Measurements from ENCODE around the gene TMEM176A. TPM values are rescaled to one million over a fixed set of nuclear protein-coding genes. Genes with fewer than 3 reads are reported as not detected.

The TMEM176A gene
- total RNA-seq, 1 donor from 2014 or later: 68.1 TPM

DNA sequence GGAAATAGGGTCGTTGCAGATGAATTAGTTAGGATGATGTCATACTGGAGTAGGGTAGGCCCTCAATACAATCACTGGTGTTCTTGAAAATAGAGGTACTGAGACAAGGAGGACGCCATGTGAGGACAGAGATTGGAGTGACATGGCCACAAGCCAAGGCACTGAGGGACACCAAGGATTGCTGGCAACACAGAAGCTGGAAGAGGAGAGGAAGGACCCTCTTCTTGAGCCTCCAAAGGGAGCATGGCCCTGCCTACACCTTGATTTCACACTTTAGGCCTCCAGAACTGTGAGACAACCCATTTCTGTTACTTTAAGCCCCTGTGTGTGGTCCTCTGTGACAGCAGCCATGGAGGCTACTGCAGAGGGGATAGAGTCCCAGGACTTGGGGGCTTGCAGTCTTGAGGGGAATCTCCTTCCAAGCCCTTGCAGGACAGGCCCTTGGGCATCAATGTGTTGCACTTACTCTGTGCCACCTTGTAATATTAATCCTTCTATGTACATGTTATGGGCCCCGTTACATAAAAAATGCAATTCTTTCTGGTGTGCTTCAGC, 48.1 kb downstream of the TMEM176A start:
- no peak for DNase-seq (ENCODE audit: low spot score)

DNA sequence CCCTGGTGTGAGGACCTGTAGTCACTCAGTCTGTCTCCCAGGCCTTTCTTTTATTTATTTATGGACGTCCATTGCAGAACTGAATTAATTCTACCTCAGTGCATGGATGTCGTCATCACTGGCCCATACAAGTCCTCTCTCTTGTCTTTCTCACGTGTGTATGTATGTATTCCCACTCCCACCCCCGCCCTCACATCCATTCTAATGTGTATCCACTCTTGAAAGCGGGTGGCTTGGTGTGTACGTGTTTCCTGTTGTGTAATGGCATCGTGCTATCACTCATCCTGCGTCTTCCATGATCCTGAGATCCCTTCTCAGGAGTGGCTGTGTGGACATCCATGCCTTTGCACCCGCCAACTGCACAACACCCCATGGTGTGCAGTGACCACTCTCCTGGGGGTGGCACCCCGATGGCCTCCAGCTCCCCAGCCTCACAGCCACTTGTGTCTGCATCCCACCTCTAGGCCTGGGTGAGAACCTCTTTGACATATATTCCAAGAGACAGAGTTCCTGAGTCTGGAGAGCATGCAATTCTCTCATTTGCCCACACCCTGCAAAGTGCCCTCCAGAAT, 48.7 kb downstream of the TMEM176A start:
- no peak for DNase-seq (ENCODE audit: low spot score)

DNA sequence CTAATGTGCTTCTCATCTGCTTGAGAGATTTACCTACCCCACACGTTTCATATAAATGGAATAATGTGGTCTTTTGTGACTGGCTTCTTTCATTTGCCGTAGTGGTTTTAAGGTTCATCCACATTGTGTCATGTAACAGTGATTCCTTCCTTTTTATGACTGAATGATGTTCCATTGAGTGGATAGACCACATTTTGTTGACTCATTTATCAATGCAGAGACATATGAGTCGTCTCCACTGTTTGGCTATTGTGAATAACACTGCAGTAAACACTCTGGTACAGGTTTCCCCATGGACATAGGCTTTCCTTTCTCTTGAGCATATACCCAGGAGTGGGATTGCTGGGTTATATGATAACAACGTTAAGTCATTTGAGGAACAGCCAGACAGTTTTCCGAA, 49.7 kb downstream of the TMEM176A start:
- DNase-seq (ENCODE audit: low spot score): no peak

DNA sequence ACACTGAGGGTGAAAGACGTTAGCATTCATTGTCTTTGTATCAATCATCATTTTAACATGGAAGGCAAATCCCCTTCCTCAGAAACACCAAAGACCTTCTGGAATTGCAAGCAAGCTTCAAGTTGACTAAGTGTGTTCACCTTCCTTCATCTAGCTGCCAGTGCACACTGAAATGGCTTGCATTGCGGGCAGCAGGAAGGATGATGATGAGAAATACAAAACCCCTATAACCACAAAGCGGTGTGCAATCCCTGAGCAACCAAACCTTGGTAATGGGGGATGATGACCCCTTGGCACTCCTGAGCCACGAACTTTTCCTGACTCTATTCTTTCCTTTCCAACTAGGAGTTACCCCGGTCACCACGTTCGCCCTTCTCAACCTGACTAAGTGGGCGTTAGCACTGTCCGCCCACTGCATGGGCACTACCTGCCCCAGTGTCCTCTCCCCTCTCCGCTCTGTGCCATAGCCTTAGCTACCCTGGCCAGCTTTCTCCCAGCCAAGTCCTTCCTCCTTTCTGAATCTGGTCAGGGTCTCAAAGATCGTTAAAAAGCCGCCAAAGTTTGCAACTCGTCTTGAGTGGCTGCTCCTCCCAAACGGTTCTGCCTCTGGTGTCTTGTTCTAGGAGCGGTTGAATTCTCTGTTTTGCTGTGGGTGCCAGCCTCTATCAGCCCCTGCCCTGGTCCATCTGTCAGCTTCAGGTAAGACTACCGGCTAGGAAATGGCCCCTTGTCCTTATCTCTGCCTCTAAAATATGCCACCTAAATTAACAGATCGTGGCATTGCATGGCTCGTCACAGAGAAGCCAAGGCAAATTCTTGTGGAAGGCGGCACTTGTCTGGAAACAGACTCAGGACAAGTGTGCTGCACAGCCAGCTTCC, 51.2 kb downstream of the TMEM176A start:
- no peak for DNase-seq (ENCODE audit: low spot score)

DNA sequence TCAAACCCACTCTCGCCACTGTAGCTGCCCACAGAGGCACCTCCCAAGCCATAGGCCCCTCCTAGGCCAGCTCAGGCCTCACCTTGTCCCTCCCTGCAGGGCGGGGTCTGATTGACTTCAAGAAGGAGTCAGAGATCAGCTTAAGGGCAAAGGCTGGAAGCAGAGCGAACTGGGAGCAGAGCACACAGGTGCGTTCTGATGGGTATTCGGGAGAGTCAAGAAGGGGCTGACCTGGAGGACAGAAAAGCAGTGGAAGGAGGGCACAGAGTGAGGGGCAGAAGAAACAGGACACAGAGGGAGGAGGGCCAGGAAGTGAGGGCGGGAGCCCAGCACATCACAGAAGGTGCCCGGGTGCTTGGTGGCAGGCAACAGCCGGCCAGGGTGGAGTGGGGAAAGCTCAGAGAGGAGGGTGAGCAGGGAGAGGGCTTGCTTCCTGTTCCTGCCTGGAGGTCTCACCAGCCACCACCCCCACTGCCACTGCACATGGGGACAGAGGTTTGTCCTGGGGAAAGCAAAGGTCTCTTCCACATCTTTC, 51.9 kb downstream of the TMEM176A start, which contains the start of gene AOC1:
Gene AOC1 (plus strand): TSS at position 147 of the 535 bp plus-strand sequence. CDS start 3,954 bp downstream, outside the sequence.
- DNase-seq (ENCODE audit: low spot score): no peak

DNA sequence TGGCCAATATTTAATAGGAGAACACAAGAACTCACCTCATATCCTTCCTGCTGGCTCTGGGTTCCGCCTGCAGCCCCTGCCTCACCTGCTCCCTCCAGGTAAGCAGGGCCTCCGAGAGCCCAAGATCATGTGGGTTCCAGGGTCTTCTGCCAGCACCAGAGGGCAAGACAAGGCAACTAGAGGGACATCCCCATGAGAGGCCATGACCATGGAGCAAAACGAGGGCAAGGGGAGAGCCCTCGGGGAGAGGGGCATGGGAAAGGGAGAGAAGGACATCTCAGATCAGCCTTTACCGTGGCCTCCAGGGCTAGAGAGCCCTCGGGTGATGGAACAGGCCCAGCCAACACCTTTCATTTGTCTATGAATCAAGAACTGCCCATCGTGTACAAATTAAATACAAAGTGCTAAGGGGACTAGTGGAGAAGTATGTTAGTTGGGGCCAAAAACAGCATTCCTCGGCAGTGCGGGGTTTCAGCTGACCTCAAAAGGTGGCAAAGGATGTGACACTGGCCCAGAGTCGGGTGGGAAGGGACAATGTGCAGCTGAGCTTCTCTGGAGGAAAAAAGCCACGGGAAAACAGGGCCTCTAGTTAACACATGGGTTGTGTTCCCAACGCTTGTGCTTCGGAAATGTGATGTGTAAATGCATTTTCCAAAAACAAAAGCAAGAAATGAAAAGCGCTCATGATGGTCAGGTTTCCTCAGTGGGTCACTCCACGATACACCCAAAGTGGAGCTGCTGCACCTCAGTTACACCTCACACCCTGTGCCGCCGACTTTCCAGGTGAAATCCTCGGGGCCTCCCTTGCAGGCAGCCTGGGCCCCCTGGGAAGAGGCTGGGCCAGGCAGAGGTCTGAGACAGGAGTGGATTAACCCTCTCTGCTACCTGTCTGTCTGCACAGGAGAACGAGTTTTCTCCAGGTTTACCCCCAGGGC, 53.8 kb downstream of the TMEM176A start:
- no peak for DNase-seq (ENCODE audit: low spot score)

Other genes with a start within 250 kb of the TMEM176A start
- 9.6 TPM for gene GIMAP4, start 233.4 kb upstream of the TMEM176A start, total RNA-seq (ENCODE audit: insufficient read depth, low replicate concordance)
- gene GIMAP6, start 168.4 kb upstream of the TMEM176A start, total RNA-seq (ENCODE audit: insufficient read depth, low replicate concordance): 8.7 TPM
- gene GIMAP2, start 115.1 kb upstream of the TMEM176A start, total RNA-seq (ENCODE audit: insufficient read depth, low replicate concordance): 23.4 TPM
- 4.1 TPM for gene GIMAP1, start 84.2 kb upstream of the TMEM176A start, total RNA-seq (ENCODE audit: insufficient read depth, low replicate concordance)
- 10.1 TPM for gene GIMAP5, start 63.4 kb upstream of the TMEM176A start, total RNA-seq (ENCODE audit: insufficient read depth, low replicate concordance)
- gene TMEM176B, start 405 bp upstream of the TMEM176A start, total RNA-seq (ENCODE audit: insufficient read depth, low replicate concordance): 107 TPM
- 0.96 TPM for gene AOC1, start 51.7 kb downstream of the TMEM176A start, total RNA-seq (ENCODE audit: insufficient read depth, low replicate concordance)
- gene KCNH2, start 177.6 kb downstream of the TMEM176A start, total RNA-seq (ENCODE audit: insufficient read depth, low replicate concordance): 25.3 TPM
- 4.6 TPM for gene NOS3, start 190.2 kb downstream of the TMEM176A start, total RNA-seq (ENCODE audit: insufficient read depth, low replicate concordance)
- 2.6 TPM for gene ATG9B, start 223.7 kb downstream of the TMEM176A start, total RNA-seq (ENCODE audit: insufficient read depth, low replicate concordance)
- gene ABCB8, start 227.7 kb downstream of the TMEM176A start, total RNA-seq (ENCODE audit: insufficient read depth, low replicate concordance): 27.7 TPM
- 2.2 TPM for gene ASIC3, start 247.8 kb downstream of the TMEM176A start, total RNA-seq (ENCODE audit: insufficient read depth, low replicate concordance)

Data from umbilical cord (tissue), 2 donors.